A673 (cell line): ENCODE measurements around the gene FNDC3B. TPM values are rescaled to one million over a fixed set of nuclear protein-coding genes. Genes with fewer than 3 reads are reported as not detected.

ENCODE experiments used
- BruUV-seq: library from RNA; stranded (reverse); fragments of 400-500 nt; replicated peaks from 2 replicates; lab custom pipeline; 2021; lab: Mats Ljungman, UMichigan
- CTCF ChIA-PET: fragments of 300-600 bp; sonication (Branson Sonifier 250); formaldehyde crosslinking; loops from one replicate; lab custom pipeline; 2022; ENCODE audit warnings: antibody characterized with exemption; lab: Charles Lee
- POLR2A ChIA-PET: fragments of 300-600 bp; sonication (Branson Sonifier 250); formaldehyde crosslinking; loops from one replicate; lab custom pipeline; 2022; ENCODE audit warnings: antibody characterized with exemption; ENCODE audit not compliant: low non-redundant PET; lab: Charles Lee
- DNase-seq: peaks from one replicate; pipeline ENCODE4 v3.0.0-alpha.2; 2015; ENCODE audit warnings: low spot score
- H3K27ac ChIP-seq: fragments of 200-600 bp; sonication (generic); 2 replicates; pipeline ENCODE4 v1.5.1; 2016; ENCODE audit warnings: mixed run types, low read depth, mild to moderate bottlenecking, mixed read lengths, antibody characterized with exemption, low read length; ENCODE audit not compliant: poor library complexity, severe bottlenecking
- H3K27me3 ChIP-seq: fragments of 200-600 bp; sonication (generic); replicated peaks from 2 replicates; pipeline ENCODE4 v1.6.1; 2017; ENCODE audit warnings: mixed run types, low read depth, mild to moderate bottlenecking, mixed read lengths, antibody characterized with exemption, low read length; ENCODE audit not compliant: insufficient read depth, poor library complexity
- H3K36me3 ChIP-seq: fragments of 200-600 bp; sonication (generic); 2 replicates; pipeline ENCODE4 v1.6.1; 2016; ENCODE audit warnings: mixed run types, mild to moderate bottlenecking, mixed read lengths, antibody characterized with exemption, low read length; ENCODE audit not compliant: insufficient read depth, poor library complexity, severe bottlenecking
- H3K4me1 ChIP-seq: fragments of 200-600 bp; sonication (generic); 2 replicates; pipeline ENCODE4 v1.6.1; 2017; ENCODE audit warnings: mixed run types, mild to moderate bottlenecking, mixed read lengths, antibody characterized with exemption, low read length; ENCODE audit not compliant: insufficient read depth, poor library complexity, severe bottlenecking
- H3K4me3 ChIP-seq: fragments of 200-600 bp; sonication (generic); 2 replicates; pipeline ENCODE4 v1.5.1; 2016; ENCODE audit warnings: low read depth, mixed run types, mild to moderate bottlenecking, mixed read lengths, low read length; ENCODE audit not compliant: poor library complexity, severe bottlenecking
- H3K9me3 ChIP-seq: fragments of 200-600 bp; sonication (generic); 2 replicates; pipeline ENCODE4 v1.6.1; 2016; ENCODE audit warnings: mixed run types, low read depth, mild to moderate bottlenecking, mixed read lengths, antibody characterized with exemption, low read length; ENCODE audit not compliant: poor library complexity, severe bottlenecking
- EZH2 ChIP-seq: fragments of 200-600 bp; sonication (generic); IDR thresholded peaks from 2 replicates; pipeline ENCODE4 v1.6.1; 2017; ENCODE audit warnings: borderline replicate concordance, low read depth, mild to moderate bottlenecking, mixed read lengths, antibody characterized with exemption, low read length; ENCODE audit not compliant: poor library complexity, severe bottlenecking
- intact Hi-C: fragments of 100-400 bp; cut with micrococcal nuclease; formaldehyde crosslinking; loops from one replicate; pipeline ENCODE4 v1.10.0; 2022; ENCODE audit not compliant: unreplicated experiment
- total RNA-seq: library from RNA; stranded (reverse); gene quantifications from 2 replicates; pipeline ENCODE4 v1.2.3, GENCODE V29; 2021
- TF ChIP-seq, protein P1 (sequence below): fragments of 300-800, 200-600 bp; sonication (generic); conservative IDR thresholded peaks from 2 replicates; pipeline ENCODE4 v1.5.1; 2017; ENCODE audit warnings: low read depth, mild to moderate bottlenecking, antibody characterized with exemption, low read length, moderate library complexity, mixed read lengths

Gene FNDC3B
- total RNA-seq, 1 experiment from 2014 or later, result 50.8 TPM

DNA sequence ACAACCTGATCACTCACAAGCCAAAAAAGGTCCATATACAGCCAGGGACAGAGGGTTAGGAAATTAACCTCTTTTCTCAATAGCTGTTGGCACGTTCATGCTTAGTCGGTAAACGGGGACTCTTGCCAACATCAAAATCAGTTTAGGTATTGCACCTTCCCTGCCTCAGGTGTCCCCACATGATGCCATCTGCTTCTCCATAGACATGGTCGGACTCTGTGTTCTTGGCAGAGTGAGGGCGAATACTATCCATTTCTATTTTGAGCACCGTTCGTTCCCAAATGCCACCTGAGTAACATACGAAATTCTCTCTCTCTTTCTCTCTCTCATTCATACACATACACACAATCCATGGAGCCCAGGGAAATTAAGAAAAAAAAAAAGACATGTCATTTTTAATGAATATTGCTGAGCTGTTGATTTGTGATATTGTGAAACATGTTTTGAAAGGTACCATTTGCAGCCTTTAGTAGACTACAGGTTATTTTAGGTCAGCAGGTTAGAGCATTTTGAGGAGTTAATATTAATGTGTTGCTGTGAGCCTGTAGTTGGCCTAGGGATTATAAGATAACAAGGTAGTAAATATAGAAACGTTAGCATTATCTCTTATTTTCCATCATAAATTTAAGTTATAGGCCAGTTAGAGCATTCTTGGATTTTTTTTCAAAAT lies 330.3 kb downstream of the FNDC3B start:
- BruUV-seq, result no TSS peak
- no peak overlapping the region for H3K4me3 ChIP-seq
- no peak for DNase-seq
- no peaks in the 10 kb centered on the region for H3K36me3 ChIP-seq
- intact Hi-C loops, result no loop called here
- H3K4me1 ChIP-seq, result peaks cover 6% of the 10 kb centered on the region
- no peaks in the 10 kb centered on the region for H3K27me3 ChIP-seq
- no peak for TF ChIP-seq EZH2
- TF ChIP-seq, protein P1, sequence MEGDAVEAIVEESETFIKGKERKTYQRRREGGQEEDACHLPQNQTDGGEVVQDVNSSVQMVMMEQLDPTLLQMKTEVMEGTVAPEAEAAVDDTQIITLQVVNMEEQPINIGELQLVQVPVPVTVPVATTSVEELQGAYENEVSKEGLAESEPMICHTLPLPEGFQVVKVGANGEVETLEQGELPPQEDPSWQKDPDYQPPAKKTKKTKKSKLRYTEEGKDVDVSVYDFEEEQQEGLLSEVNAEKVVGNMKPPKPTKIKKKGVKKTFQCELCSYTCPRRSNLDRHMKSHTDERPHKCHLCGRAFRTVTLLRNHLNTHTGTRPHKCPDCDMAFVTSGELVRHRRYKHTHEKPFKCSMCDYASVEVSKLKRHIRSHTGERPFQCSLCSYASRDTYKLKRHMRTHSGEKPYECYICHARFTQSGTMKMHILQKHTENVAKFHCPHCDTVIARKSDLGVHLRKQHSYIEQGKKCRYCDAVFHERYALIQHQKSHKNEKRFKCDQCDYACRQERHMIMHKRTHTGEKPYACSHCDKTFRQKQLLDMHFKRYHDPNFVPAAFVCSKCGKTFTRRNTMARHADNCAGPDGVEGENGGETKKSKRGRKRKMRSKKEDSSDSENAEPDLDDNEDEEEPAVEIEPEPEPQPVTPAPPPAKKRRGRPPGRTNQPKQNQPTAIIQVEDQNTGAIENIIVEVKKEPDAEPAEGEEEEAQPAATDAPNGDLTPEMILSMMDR, result no peak
- H3K27ac ChIP-seq, result no peak overlapping the region
- ChIA-PET CTCF (no interaction called here), POLR2A (no interaction called here)
- H3K9me3 ChIP-seq, result no peaks in the 10 kb centered on the region

DNA sequence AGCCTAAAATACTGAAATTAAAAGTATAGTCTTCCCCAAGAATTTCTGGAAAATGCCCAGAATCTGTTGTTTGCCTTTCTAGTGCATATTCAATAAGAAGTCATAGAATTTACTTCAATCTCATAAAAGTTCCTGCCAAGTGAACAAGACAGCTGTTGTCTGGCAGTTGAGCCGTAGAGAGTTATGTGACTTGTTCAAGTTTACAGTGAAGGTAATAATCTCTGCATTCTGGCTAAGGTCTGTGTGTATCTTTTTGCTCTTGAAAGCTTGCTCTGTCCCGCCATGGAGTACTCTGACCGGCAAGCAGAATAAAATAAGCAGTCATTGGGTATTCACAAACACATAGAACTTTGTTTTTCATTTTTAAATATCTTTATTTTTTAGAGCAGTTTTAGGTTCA lies 331.0 kb downstream of the FNDC3B start:
- ChIA-PET CTCF (no interaction called here), POLR2A (no interaction called here)

DNA sequence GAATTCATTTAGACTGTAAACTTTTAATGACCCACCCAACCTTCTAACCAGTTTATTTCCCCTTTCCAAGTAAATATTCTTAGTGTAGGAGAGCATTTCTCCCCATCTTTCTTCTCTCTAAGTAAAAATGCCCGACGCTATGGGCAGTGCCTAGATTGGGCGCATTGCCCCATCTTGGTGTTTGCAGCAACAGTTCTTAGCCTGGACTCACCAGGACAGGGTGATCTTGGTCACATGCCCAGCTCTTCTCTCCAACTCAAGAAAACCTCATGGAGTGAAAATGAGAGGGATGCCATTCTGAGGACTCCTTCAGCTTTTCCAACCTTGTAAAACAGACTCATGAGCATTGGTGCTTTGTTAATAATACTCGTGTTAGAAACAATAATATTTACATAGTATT lies 332.2 kb downstream of the FNDC3B start:
- no peak for DNase-seq
- Histone ChIP-seq H3K27me3 (no peaks in the 10 kb centered on the region), H3K9me3 (no peaks in the 10 kb centered on the region), H3K4me3 (no peak overlapping the region), H3K4me1 (peaks cover 6% of the 10 kb centered on the region), H3K36me3 (no peaks in the 10 kb centered on the region), H3K27ac (no peak overlapping the region)
- ChIA-PET CTCF (no interaction called here), POLR2A (no interaction called here)
- BruUV-seq, result no TSS peak
- no peak for TF ChIP-seq EZH2
- TF ChIP-seq, protein P1, result no peak
- intact Hi-C loops, result no loop called here

More for the DNA sequence above, 331.0 kb downstream of the FNDC3B start:
- Histone ChIP-seq H3K36me3 (no peaks in the 10 kb centered on the region), H3K27ac (no peak overlapping the region), H3K4me1 (peaks cover 6% of the 10 kb centered on the region), H3K4me3 (no peak overlapping the region), H3K27me3 (no peaks in the 10 kb centered on the region), H3K9me3 (no peaks in the 10 kb centered on the region)
- intact Hi-C loops, result no loop called here
- no TSS peak for BruUV-seq
- TF ChIP-seq, protein P1, result no peak
- no peak for TF ChIP-seq EZH2
- no peak for DNase-seq
